HG02610 (cell line): ENCODE results near the gene DCTD.
A peak's percentile ranks its signal among the peaks of the same experiment; 100 is the strongest.

Source experiments
- ATAC-seq: cut with Tn5 transposase; IDR thresholded peaks from one replicate; pipeline ENCODE4 v1.9.1; 2021; ENCODE audit warnings: mild to moderate bottlenecking, moderate library complexity; ENCODE audit not compliant: unreplicated experiment

Gene DCTD

DNA sequence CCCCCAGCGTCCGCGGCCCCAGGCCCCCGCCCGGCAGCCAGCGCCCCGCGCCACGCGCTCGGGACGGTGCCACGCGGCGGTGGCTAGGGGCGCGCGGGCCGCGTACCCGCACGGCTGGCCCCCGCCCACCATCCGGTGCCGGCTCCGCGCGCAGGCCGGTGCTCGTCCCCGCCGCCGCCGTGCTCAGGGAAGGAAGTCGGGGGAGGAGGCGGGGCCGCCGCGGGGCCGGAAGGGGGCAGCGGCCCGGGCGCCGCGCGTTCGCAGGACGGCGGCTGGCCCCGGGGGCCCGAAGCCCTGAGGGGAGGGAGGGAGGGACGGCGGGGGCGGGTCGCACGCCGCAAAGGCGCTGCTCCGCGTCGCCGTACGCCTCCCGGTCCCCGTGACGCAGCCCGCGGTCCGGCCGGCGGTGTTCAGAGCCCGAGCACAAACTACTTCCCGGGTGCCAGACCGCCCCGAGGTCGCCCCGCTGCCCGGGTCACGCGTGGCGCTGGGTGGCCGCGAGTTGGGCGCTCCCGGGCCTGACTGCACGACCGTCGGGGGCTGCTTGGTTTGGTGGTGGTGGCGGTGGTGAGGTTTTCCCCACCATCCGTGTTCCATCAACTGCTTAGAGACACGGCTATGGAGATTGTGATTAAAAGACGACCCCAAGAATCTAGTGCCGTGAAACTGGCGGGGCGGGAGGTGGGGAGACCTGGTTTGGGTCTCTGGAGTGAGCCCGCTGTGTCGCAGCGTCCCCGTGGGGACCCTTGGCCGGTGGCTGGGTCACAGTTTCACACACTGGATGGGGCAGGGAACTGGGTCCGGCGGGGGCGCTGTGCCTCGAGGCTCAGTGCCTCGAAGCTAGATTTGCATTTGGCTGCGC is at the start of gene DCTD:
TSS of gene DCTD (minus strand) at position 205 of the 862 bp plus-strand sequence. CDS start 1,818 bp downstream, outside the sequence.
- peak; percentile 82 for ATAC-seq

DNA sequence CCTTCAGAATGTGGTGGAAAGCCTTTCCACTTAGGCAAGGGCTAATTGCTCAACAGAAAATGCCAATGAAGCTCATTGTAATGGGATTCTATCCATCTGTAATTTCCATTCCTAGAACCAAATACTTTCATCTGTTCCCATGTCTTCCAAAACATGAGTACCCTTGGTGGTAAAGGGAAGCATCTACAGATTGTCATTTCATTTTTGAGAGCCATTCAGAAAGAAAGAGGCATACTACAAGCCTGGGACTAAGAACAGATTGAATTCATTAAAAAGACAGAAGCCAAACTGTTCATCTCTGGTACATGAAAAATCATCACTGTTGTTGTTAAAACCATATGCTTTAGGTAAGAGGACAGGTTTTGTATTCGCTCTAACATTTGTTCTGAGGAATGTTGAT is 43.6 kb upstream of the DCTD start:
- ATAC-seq, result no peak

DNA sequence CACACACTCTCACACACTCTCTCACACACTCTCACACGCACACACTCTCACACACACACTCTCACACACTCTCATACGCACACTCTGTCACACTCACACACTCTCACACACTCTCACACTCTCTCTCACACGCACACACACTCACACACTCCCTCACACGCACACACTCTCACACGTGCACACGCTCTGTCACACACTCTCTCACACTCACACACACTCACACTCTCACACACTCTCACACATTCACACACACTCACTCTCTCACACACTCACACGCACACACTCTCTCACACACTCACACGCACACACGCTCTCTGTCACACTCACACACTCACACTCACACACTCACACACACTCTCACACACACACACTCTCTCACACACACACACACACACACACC is 43.0 kb upstream of the DCTD start:
- no peak for ATAC-seq

GRCh38 chr4:182955411-182955810 is 38.2 kb upstream of the DCTD start:
- ATAC-seq, result no peak

DNA sequence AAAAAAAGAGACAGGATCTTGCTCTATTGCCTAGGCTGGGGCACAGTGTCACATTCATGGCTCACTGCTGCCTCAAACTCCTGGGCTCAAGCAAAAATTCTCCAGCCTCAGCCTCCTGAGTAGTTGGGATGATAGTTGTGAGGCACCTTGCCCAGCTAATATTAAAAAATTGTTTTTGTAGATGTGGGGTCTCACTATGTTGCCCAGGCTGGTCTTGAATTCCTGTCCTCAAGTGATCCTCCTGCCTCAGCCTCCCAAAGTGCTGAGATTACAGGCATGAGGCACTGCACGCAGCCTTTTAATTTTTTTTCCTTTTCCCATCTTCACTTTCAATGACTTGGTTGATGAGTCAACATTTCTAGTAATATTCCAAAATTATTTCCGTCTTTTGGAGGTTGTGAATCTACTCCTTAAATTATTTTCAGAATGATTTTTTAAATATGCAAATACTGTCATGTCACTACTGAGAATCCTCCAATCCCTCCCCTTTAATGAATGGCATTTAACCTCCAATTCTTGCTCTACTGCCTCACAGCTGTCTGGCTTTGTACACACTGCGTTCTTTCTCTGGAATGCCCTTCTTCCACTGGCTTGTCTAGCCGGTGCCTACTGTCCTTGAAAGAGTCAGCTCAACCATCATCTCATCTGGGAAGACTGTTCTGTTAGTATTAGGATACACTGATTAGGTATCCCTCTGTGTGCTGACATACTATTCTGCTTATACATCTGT is 27.5 kb upstream of the DCTD start:
- no peak for ATAC-seq

- no peak for ATAC-seq
Measured at GRCh38 chr4:182939680-182940079, 22.5 kb upstream of the DCTD start.

- peak; percentile 98 for ATAC-seq
Measured at GRCh38 chr4:182938205-182938645, 21.0 kb upstream of the DCTD start.

DNA sequence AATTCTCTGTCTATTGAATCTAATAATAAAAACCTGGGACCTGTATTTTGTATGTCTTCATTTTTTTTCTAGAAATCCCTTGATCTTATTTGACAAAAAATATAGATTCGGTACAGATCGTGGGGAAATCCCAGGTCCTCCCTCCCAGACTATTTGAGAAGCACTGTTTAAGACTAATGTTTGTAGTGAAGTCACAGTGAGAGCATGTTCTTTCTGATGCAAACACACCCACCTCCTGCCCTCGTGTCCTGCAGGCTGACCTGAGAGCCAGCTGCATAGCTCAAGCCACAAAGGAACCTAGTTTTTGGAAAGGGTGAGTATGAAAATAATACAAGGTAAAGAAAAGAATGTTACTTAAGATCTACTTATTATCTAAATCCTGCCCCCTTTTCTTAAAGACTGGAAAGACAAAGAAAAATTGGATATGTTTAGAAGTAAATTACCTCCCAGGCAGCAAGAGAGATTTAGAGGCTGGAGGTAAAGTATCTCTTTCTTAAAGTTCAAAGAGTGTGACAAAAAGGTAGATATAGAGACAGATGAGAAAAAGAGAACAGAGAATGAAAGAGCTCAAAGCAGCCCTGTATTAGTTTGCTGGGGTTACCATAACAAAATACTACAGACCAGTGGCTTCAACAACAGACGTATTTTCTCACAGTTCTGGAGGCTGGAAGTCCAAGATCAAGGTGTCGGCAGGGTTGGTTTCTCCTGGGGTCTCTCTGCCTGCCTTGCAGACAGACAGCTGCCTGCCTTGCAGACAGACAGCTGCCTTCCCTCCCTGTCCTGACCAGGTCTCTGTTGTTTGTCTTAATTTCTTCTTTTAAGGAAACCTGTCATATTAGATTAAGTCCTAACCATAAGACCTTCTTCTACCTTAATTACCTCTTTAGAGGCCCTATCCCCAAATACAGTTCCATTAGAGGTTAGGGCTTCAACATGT is 20.4 kb upstream of the DCTD start:
- ATAC-seq, result peak; percentile 25

- ATAC-seq, result no peak
Measured at GRCh38 chr4:182932651-182933050, 15.5 kb upstream of the DCTD start.

DNA sequence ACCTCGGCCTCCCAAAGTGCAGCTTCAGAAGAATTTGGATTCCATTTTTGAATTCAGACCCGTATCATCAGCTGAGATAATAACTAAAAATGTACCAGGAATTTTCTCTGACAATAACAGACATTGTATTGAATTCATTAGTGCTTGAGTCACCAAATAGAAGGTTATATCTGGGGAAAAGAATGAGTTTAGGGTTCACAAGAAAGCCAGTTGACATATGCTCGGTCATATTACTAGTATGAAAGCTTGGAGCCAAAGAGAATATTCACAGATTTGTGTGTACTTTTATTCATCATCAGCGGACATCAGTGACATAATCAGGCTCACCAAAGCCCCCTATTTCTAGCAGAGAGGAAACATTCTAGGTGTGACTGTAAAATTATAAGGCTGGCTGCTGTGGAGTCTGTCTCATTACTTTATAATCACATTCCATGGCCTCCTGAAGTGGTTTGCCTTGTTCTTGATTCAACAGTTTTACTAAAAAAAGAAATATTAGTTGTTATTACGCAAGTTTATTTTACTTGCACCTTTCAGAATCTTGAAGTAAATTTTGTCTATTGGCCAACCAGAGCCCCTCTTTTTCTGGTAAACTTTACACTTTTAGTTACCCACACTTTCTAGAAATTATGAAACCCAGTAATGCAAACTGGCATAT is 14.6 kb upstream of the DCTD start:
- no peak for ATAC-seq

GRCh38 chr4:182930889-182931288 is 13.7 kb upstream of the DCTD start:
- no peak for ATAC-seq

DNA sequence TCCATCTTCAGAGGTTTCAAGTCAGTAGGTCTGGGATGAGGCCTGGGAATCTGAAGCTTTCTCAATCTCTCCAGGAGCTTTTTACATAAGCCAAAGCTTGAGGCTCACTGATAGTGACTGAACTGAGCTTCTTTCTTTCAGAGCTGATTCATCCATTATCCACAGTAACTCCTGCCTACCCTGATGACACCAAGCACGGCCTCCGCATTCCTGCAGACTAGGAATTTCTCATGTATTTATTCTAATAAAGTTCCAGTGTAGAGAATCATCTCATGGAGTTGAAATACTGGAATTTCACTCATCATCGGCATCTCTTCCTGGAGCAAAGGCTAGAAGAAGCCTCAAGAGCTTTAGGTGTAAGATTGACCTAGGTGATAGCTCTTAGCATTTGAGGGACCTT is 12.1 kb upstream of the DCTD start:
- ATAC-seq, result no peak

- ATAC-seq, result no peak
Measured at GRCh38 chr4:182928061-182928460, 10.9 kb upstream of the DCTD start.

DNA sequence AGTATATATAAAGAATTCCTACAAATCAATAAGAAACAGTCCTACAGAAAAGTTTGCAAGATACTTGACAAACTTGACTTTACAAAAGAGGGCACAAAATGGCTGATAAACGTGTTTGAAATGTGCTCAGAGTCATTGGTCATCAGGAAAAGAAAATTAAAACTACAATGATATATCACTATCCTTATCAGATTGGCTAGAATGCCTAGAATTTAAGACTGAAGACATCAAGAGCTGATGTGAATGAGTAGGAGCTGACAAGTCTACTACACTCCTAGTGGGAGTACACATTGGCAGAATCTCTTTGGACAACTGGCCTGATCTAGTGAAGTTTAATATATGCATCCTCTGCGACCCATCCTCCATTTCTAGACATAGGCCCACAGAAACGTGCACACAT is 10.3 kb upstream of the DCTD start:
- ATAC-seq, result no peak

GRCh38 chr4:182925855-182926254 is 8.7 kb upstream of the DCTD start:
- ATAC-seq, result no peak

DNA sequence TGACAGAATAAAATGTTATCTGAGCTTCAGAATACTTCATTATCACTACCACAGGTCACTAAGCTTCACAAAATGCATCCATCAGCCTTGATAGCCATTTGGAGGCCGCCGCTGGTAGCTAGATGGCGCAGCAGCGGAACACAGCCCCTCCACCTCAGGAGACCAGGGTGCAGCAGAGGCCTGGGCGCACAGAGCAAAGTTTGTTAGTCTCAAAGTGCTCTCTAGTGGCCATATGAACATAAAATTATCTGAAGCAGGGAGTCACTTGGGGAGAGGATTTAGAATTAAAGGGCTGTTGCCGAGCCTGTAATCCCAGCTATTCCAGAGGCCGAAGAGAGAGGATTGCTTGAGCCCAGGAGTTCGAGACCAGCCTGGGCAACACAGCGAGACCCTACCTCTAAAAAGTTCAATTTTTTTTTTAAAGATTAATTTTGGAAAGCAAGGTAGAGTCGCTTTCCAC is 8.1 kb upstream of the DCTD start:
- ATAC-seq, result peak; percentile 99

DNA sequence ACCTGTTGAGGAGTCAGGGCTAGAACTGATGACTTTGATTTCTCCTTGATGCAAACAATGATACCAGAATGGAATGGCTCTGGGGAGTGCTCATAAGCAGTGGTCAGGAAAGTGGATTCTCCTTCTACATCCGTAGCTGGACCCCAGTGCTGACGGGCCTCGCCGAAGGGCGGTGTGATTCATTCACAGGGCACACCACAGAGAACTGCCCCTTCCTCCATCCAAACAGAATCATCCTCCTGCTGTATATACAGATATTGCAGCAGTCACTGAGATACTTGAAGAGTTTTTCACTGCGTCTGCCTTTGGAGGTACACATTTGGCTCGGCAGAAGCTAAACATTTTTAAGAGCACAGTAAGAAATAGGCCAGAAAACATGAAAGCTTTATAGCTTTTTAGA is 7.3 kb upstream of the DCTD start:
- no peak for ATAC-seq

DNA sequence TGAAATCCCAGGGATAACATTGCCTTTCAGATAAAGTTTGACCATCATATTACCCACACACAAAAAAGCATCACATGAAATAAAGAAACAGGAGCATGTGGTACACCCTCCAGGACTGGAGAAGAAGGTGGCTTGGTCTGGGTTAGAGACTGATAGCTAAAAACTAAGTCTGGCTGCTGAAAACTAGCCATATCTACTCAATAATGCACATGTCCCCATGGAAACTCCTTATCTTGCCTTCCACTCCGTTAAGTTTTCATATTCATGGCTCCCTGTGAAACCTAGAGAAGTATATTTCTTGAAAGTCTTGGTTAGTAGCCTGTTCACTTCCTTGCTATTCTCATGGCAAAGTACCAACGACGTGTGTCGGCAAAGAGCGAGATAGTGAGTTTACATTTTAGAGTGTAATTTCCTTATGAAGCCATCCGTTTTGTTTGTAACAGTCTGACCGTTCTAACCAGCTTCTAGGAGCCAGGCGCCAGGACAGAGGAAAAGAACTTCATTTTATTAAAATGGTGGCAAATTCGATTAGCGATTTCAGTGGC is 6.7 kb upstream of the DCTD start:
- ATAC-seq, result no peak

- ATAC-seq, result no peak
Measured at GRCh38 chr4:182923366-182923765, 6.2 kb upstream of the DCTD start.
